Forelimb muscle (tissue), 1 donor: ENCODE results near the gene FRMD6. TPM values are rescaled to one million over a fixed set of nuclear protein-coding genes. Genes with fewer than 3 reads are reported as not detected.

Experiments used
- DNase-seq: peaks from one replicate; pipeline ENCODE4 v3.0.0-alpha.2; 2013; ENCODE audit warnings: low read depth
- polyA plus RNA-seq: library from polyadenylated mRNA; unstranded; fragments of 120-200 nt; gene quantifications from one replicate; pipeline ENCODE4 v1.2.1, GENCODE V29; 2013; ENCODE audit not compliant: insufficient read length

FRMD6 gene
- 22.6 TPM for polyA plus RNA-seq

- no peak for DNase-seq
These were observed at the start of gene FRMD6 for GRCh38 chr14:51651388-51652167. Gene FRMD6, plus strand, starts transcription at chr14:51651910. Its CDS starts 37,927 bp downstream, at chr14:51689837.

GRCh38 chr14:51602310-51602709 lies 49.4 kb upstream of the FRMD6 start:
- DNase-seq: no peak

- no peak for DNase-seq
These were observed 48.2 kb upstream of the FRMD6 start for GRCh38 chr14:51603495-51603894.

- DNase-seq: no peak
These were observed 47.6 kb upstream of the FRMD6 start for GRCh38 chr14:51604073-51604472.

- no peak for DNase-seq
These were observed 46.1 kb upstream of the FRMD6 start for GRCh38 chr14:51605575-51605974.

- no peak for DNase-seq
These were observed 44.0 kb upstream of the FRMD6 start for GRCh38 chr14:51607711-51608110.

- no peak for DNase-seq
These were observed 42.3 kb upstream of the FRMD6 start for GRCh38 chr14:51609251-51609954.

GRCh38 chr14:51609955-51610283 lies 41.8 kb upstream of the FRMD6 start:
- DNase-seq: no peak

GRCh38 chr14:51610771-51611170 lies 40.9 kb upstream of the FRMD6 start:
- no peak for DNase-seq

- DNase-seq: no peak
These were observed 39.3 kb upstream of the FRMD6 start for GRCh38 chr14:51612449-51612848.

- no peak for DNase-seq
These were observed 38.3 kb upstream of the FRMD6 start for GRCh38 chr14:51613416-51613815.

- DNase-seq: no peak
These were observed 37.0 kb upstream of the FRMD6 start for GRCh38 chr14:51614707-51615106.

GRCh38 chr14:51616256-51616655 lies 35.5 kb upstream of the FRMD6 start:
- no peak for DNase-seq

GRCh38 chr14:51616724-51617409 lies 34.8 kb upstream of the FRMD6 start:
- DNase-seq: no peak

- no peak for DNase-seq
These were observed 32.1 kb upstream of the FRMD6 start for GRCh38 chr14:51619561-51619960.

GRCh38 chr14:51620056-51620455 lies 31.7 kb upstream of the FRMD6 start:
- DNase-seq: no peak

GRCh38 chr14:51621654-51622053 lies 30.1 kb upstream of the FRMD6 start:
- no peak for DNase-seq

GRCh38 chr14:51622376-51622775 lies 29.3 kb upstream of the FRMD6 start:
- no peak for DNase-seq

GRCh38 chr14:51624955-51625569 lies 26.6 kb upstream of the FRMD6 start:
- no peak for DNase-seq

GRCh38 chr14:51626185-51626584 lies 25.5 kb upstream of the FRMD6 start:
- DNase-seq: no peak

GRCh38 chr14:51626788-51627187 lies 24.9 kb upstream of the FRMD6 start:
- DNase-seq: no peak

GRCh38 chr14:51627313-51627712 lies 24.4 kb upstream of the FRMD6 start:
- DNase-seq: no peak
